ENCODE results near the gene KRT38.

DNA sequence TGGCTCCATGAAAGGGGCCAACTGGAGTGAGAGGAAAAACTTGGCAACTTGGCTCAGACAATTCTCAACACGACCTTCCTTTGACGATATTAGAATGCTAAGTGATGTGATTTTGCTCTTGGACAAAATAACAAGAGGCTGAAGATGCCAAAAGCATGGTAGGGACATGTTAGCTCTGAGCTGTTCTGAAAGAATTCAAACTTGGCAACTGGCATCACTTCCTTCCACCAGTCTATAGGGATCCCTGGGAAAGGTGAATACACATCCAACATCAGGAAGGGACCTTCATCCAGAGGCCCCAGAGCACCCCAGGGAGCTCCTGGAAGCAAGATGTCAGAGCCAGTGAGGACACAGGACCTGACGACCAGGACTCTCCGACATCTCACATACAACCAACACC lies 20.6 kb downstream of the KRT38 start:
- TF ChIP-seq POLR2A (IDR thresholded peaks at IDR 0.05; ENCODE audit: low read length), result no peak
- no peak for TF ChIP-seq GATA1 (IDR thresholded peaks at IDR 0.05; ENCODE audit: low read depth, low read length)
